GM03348 (cell line): ENCODE measurements around the gene FGF14.
A peak's percentile ranks its signal among the peaks of the same experiment; 100 is the strongest.

ENCODE experiments used
- DNase-seq: peaks from one replicate; pipeline ENCODE4 v3.0.0; 2012; ENCODE audit warnings: low spot score

The FGF14 gene

GRCh38 chr13:101982903-101983302 is 418.9 kb downstream of the FGF14 start:
- DNase-seq: no peak

- no peak for DNase-seq
Observed at GRCh38 chr13:101979825-101980224, 422.0 kb downstream of the FGF14 start.

- DNase-seq: no peak
Observed at GRCh38 chr13:101978552-101979315, 423.1 kb downstream of the FGF14 start.

- no peak for DNase-seq
Observed at GRCh38 chr13:101977475-101977874, 424.4 kb downstream of the FGF14 start.

DNA sequence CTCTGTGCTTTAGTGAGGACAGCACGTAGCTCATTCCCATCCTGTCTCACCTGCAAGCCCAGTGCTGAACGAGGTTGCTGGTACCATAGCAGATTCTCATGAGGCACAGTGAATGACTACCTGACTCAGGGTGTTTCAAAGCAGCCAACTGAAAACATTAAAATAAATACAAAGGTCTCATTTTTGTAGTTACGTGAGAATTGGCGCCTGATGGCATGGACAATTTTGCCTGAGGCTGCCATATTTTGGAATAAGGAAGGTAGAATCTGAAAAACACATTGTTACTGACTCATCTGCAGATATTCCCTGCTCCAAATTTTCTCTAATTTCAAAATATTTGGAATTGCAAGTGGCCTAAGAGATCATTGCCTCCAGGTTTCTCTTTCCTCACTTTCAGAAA is 429.7 kb downstream of the FGF14 start:
- DNase-seq: no peak

- DNase-seq: no peak
Observed at GRCh38 chr13:101970341-101970740, 431.5 kb downstream of the FGF14 start.

DNA sequence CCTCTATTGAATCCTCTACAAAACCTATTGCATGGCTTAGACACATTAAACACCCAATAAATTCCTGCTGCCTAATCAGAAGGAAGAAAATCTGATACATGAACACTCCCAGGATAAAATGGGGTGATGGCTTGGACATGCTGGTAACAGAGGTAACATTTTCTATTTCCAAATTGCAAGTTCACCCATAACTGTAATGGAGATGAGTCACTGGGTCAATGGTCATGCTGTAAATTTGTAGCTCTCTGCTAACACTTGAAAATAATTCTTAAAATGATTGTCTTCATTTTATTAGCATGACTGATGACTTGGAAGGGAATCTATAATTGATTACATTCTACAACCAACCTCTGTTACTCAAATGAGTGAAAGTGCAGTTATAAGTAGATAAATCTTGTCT is 434.1 kb downstream of the FGF14 start:
- no peak for DNase-seq

- no peak for DNase-seq
Observed at GRCh38 chr13:101967216-101967615, 434.6 kb downstream of the FGF14 start.

- DNase-seq: no peak
Observed at GRCh38 chr13:101965096-101965495, 436.8 kb downstream of the FGF14 start.

GRCh38 chr13:101959016-101959415 is 442.8 kb downstream of the FGF14 start:
- no peak for DNase-seq

DNA sequence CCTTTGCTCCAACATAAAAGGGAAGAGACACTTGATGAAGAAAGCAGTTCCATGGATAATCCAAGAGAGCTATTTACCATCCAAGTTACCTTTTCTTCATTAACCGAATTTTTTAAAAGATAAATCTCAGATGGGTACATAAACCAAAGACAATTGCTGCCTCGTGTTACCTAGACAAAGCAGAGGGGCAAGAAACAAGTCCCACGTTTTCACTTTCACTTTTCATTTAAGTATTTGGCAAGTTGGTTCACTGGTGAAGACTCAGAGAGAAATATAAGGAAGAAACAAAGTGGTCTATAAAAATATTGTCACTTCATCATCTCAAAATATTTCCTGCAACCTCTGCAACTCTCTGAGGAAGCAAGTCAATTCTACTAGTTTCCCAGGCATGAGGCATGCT is 446.1 kb downstream of the FGF14 start:
- no peak for DNase-seq

DNA sequence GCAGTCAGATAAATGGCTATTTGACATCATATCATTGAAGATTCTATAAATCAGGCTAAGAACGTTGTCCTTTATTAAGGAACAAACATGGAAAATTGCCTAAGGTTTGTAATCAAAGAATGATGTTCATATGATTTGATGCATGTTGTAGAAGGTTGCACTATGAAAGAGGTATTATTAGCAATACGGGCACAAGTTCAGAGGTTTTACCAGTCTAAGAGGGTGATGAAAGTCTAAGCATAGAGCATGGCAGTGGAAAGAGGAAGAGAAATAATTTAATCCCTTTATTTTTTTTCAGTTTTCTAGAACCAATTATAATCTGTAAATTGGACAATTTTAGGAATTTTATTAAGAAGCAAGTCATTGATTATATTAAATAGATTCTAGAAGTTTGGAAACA is 450.7 kb downstream of the FGF14 start:
- DNase-seq: no peak

DNA sequence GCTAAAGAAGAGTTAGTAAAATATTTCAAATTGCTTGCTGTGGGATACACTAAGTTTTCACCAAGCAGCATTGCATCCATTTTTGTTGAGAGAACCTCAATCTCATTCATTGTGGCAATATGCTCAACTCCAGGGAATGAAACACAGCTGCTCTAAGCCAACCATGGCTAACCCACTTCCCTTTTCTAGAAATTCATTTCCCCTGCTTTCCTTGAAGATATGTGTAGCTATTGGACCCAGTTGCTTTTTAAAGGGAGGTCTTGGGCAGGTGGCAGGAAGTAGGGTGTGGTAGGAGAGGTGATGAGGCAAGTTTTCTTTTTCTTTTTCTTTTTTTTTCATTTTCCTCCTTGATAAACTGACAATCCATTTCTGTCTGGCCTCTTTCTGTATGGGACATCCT is 452.2 kb downstream of the FGF14 start:
- DNase-seq: no peak

- DNase-seq: no peak
Observed at GRCh38 chr13:101946401-101946800, 455.4 kb downstream of the FGF14 start.

DNA sequence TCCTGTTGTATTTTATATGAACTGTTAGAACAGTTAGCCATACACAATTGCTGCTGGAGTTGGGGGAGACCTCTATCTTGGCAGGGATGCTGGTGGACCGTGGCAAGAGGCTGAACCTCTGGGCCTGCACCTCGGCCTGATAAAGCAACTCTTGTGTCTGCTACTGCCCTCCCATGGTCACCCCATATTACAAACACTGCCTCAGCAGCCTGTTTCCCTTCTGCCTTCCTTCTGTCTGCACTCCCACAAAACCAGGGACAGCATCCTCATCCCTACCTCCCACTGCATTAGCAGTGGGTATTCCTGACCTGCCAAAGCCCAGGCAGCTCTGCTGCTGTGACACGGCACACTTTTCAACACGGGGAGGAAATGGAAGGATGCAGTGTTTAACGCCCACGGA is 456.4 kb downstream of the FGF14 start:
- no peak for DNase-seq

DNA sequence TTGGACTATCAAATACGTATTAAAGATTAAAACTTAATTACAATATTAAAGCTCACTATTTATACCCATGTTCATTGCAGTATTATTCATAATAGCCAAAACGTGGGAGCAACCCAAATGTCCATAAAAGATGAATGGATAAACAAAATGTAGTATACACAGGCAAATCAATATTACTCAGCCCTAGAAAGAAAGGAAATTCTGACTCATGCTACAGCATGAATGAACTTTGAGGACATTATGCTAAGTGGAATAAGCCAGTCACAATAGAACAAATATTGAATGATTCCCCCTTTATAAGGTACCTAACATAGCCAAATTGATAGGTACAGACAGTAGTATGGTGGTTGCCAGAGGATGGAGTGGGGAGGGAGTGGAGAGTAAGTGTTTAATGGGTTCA is 457.3 kb downstream of the FGF14 start:
- DNase-seq: no peak

DNA sequence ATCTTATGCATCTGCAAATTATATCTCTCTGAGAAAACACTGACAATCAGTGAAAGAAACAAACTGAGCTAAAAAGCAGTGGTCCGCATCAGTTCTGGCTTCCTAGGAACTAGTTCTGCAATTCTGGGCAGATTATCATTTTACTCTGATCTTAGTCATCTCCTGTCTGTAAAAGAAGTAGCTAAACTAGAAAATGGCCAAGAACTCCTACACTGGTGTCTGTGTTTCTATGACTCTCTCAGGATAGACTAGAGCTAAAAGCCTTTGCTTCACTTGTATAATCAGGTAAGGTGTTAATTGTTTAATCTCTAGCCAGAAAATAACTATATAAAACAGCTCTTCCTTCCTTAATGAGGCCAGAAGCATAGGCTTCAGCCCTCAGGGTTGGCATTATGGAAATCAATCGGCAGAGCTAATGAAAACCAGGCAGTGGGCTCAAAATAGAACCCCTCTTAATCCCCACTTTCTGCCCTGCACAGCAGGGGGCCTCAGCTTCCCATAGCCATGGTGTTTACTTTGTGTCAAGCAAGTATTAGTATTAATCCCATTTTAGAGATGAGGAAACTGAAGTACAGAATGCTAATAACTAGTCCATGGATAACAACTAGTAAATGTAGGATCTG is 459.2 kb downstream of the FGF14 start:
- DNase-seq: no peak

GRCh38 chr13:101942038-101942437 is 459.8 kb downstream of the FGF14 start:
- DNase-seq: no peak

DNA sequence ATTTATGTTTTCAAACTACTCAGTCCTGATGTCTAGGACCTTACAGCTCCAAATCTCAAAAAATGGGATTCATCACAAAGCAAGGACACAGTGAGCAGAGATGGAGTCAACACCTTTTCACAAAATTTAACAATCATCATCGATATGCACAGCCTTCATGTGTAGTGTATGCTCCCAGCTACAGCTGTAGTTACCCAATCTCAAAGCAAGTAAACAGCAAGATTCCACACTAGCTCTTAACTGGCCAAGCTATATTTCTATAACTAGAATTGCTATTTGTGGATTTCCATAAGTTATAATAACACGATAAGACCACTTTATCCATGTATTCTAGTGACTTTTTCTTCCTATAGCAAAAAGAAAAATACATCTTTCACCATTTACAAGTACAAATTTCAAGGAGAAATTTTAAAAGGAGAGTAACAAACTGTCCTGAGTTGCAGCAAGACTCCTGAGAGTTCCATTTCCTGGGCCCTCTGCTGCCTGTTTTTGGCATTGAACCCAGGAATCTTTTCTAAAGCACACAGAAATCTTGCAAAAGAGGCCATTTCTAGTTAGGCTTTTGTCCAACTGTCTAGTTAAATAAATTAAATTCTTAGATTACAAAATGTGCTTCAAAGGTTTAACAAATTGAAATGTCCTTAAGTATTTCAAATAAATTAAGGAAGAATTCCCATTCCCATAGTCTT is 460.6 kb downstream of the FGF14 start:
- DNase-seq: peak; percentile 23

DNA sequence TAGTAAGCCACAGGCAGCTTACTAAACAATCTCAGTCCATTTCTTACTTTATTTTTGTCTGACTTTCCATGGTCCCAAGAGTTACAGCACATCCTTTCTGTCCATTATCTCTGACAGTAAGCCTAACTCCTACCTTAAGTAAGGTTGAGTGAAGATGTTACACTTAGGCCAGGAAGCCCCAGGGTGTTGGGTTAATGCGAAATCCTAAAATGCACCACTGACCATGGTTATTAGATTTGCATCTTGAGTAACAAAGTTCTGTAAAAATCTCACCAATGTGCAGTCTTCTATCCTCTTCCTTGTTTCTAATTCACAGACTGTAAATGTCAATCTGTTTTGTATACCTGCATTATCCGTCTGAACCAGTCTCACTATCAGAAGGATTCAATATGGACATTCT is 462.5 kb downstream of the FGF14 start:
- DNase-seq: no peak

GRCh38 chr13:101935828-101936227 is 466.0 kb downstream of the FGF14 start:
- no peak for DNase-seq

DNA sequence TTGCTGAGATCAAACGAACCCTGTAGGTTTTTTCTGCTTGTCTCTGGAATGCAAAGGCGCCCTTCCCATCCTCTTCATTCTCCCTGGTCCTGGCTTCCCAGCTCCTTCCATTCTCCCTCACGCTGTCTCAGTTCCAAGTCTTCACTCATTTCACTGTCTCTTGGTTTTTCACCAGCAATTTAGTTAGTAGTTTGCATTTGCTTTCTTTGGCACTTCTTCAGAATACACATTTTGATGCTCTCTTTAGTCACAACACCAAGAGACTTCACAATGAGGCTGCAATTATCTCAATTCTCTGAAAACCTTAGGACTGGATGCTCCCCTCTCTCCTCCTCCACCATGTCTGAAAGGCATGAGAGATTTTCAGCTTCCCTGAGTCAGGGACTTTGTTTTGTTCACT is 470.7 kb downstream of the FGF14 start:
- no peak for DNase-seq

- no peak for DNase-seq
Observed at GRCh38 chr13:101930331-101930730, 471.5 kb downstream of the FGF14 start.
